Peyer's patch (tissue), 4 donors: ENCODE results near the gene CS. TPM values are rescaled to one million over a fixed set of nuclear protein-coding genes. Genes with fewer than 3 reads are reported as not detected.

Experiments
- DNase-seq, 3 donors: peaks; one replicate each; pipeline ENCODE4 v3.0.0-alpha.2; 2017 to 2019
- H3K27ac ChIP-seq, 4 donors: fragments of 200-600 bp; sonication (generic); one replicate each; pipeline ENCODE4 v1.5.1; 2016 to 2019
- H3K27me3 ChIP-seq, 2 donors: fragments of 200-600 bp; sonication (generic); one replicate each; pipeline ENCODE4 v1.5.1; 2019
- H3K36me3 ChIP-seq, 3 donors: fragments of 200-600 bp; sonication (generic); one replicate each; pipeline ENCODE4 v1.5.1; 2016 to 2019
- H3K4me1 ChIP-seq, 4 donors: fragments of 200-600 bp; sonication (generic); one replicate each; pipeline ENCODE4 v1.5.1; 2016 to 2019
- H3K4me3 ChIP-seq, 4 donors: fragments of 200-600 bp; sonication (generic); 1 replicate in 3 of 4; 2 replicates in 1 of 4; pipeline ENCODE4 v1.5.1; 2016 to 2019; ENCODE audit warnings: mild to moderate bottlenecking in 1 of 4
- H3K9me3 ChIP-seq, 4 donors: fragments of 200-600 bp; sonication (generic); one replicate each; pipeline ENCODE4 v1.5.1; 2016 to 2019; ENCODE audit warnings: mild to moderate bottlenecking in 1 of 4
- POLR2A ChIP-seq, 2 donors: fragments of 450-650 bp; IDR thresholded peaks; one replicate each; pipeline ENCODE4 v1.5.1; 2017; ENCODE audit warnings: antibody characterized with exemption in 2 of 2, mild to moderate bottlenecking in 2 of 2, moderate library complexity in 2 of 2
- total RNA-seq, 4 donors: library from RNA; depleted of rRNA; stranded (reverse); fragments of >200 nt; gene quantifications; one replicate each; pipeline ENCODE4 v1.1.0, GENCODE V29; 2016
- TF ChIP-seq, protein P1 (sequence below), 6 experiments: fragments of 450-650 bp in 4 of 6; fragments of 200-600 bp in 2 of 6; sonication (generic) in 1 of 6; IDR thresholded peaks; one replicate each; pipeline ENCODE4 v1.5.1; 2017 to 2019; ENCODE audit warnings: antibody characterized with exemption in 6 of 6, mild to moderate bottlenecking in 3 of 6, moderate library complexity in 1 of 6

CS gene
- total RNA-seq, 4 donors from 2014 or later, result 184 to 228 (median 203) TPM

DNA sequence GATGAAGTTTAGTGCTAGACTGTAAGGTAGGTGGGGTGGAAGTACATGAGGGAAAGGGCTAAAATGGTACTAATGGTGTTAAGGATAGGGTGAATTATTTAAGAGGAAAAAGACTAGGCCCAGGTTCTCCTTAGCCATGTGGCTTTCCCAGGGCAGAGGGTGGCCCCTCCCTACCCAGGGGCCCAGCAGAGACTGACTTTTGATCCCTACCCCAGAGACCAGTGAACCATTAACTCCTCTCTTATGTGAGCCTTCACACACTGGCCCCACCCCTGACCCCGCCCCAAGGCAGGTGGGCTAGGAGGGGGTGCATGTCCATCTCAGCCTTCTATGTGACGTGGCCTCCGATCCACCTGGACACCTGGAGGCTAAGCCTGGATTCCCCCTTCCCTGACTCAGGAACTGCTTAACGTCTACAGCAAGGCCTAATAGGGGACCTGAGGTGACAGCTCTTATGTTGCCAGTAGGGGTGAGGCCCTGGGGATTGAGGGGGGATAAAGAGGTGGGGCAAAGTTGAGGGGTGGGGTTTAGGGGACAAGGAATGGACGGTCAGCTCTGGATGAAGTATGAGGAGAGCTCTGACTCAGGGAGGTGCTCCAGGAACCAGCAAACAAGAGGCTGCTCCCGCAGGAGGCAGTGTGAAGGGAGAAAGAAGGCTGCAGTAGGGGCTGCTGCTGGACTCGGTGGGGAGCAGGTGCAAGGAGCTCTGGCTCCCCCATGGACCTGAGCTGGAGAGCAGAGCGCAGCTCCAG, 69.5 kb downstream of the CS start:
- Histone ChIP-seq H3K36me3 (peaks cover 0 to 2% (median 0%) of the 10 kb centered on the region in 3 donors), H3K27me3 (no peaks in the 10 kb centered on the region), H3K9me3 (no peaks in the 10 kb centered on the region), H3K4me3 (peak overlapping the region in 3 of 4 donors; percentile 30 to 54 (median 51)), H3K27ac (peak overlapping the region in 3 of 4 donors; percentile 72 to 88 (median 85)), H3K4me1 (peaks cover 0 to 8% (median 0%) of the 10 kb centered on the region in 4 donors)
- DNase-seq, result peak in 2 of 3 donors; percentile 89 to 92
- peak; percentile 37 to 72 for TF ChIP-seq POLR2A (IDR thresholded peaks at IDR 0.05)
- TF ChIP-seq, protein P1, sequence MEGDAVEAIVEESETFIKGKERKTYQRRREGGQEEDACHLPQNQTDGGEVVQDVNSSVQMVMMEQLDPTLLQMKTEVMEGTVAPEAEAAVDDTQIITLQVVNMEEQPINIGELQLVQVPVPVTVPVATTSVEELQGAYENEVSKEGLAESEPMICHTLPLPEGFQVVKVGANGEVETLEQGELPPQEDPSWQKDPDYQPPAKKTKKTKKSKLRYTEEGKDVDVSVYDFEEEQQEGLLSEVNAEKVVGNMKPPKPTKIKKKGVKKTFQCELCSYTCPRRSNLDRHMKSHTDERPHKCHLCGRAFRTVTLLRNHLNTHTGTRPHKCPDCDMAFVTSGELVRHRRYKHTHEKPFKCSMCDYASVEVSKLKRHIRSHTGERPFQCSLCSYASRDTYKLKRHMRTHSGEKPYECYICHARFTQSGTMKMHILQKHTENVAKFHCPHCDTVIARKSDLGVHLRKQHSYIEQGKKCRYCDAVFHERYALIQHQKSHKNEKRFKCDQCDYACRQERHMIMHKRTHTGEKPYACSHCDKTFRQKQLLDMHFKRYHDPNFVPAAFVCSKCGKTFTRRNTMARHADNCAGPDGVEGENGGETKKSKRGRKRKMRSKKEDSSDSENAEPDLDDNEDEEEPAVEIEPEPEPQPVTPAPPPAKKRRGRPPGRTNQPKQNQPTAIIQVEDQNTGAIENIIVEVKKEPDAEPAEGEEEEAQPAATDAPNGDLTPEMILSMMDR (IDR thresholded peaks at IDR 0.05), result peak in 1 of 6 experiments; percentile 10

DNA sequence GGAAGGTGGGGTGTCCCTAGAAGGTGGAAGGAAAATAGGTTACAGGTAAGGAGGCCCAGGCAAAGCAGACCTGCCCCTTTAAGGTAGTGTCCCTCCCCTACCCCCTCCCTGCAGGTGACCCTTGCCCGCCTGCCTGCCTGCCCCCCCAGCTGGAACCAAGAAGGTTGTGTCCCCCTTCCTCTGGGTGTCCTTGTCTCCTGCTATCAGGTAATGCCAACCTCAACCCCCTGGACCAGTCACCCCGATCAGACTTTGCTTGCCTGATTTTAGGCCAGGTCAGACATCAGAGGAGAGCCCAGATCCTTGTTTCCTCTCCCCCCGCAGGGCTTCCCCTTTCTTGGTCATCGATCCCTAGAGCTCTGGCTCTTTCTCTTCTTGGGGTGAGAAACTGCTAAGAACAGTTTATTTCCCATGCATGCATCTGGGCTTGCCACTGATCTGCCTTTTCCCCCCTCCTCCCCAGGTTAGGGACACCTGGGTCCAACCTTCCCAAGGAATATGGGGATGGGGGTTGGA, 70.2 kb downstream of the CS start, which contains the start of gene SLC39A5:
TSS of gene SLC39A5 (plus strand) at position 136 of the 516 bp plus-strand sequence. CDS start 1,224 bp downstream, outside the sequence.
- TF ChIP-seq POLR2A (IDR thresholded peaks at IDR 0.05), result no peak
- TF ChIP-seq, protein P1 (IDR thresholded peaks at IDR 0.05), result no peak
- DNase-seq, result peak in 1 of 3 donors; percentile 78

DNA sequence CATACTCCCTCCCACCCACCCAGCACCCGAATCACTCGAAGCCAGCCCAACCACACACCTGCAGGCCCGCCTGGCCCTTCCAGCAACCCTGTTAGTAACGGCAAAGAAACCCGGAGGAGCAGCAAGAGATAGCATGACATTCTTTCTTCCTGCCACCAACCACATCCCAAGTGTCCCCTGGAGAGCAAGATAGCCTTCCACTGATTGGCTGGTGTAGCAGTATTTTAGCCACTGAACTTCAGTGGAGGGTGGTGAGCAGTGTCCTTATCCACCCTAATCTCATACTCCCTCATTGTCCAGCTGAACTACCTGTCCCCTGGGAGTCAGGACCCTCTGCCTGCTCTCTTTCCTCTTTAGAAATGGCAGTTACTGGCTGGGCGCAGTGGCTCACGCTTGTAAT, 71.0 kb downstream of the CS start:
- TF ChIP-seq, protein P1 (IDR thresholded peaks at IDR 0.05), result no peak
- no peak for TF ChIP-seq POLR2A (IDR thresholded peaks at IDR 0.05)
- Histone ChIP-seq H3K36me3 (no peaks in the 10 kb centered on the region), H3K27me3 (no peaks in the 10 kb centered on the region), H3K4me1 (peaks cover 0 to 20% (median 4%) of the 10 kb centered on the region in 4 donors), H3K4me3 (no peak overlapping the region), H3K9me3 (no peaks in the 10 kb centered on the region), H3K27ac (peak overlapping the region in 2 of 4 donors; percentile 85 to 88)
- no peak for DNase-seq

More for the DNA sequence above, 70.2 kb downstream of the CS start, which contains the start of gene SLC39A5:
- Histone ChIP-seq H3K4me3 (peak within 1 kb of the TSS in 3 of 4 donors; percentile 30 to 54 (median 51)), H3K36me3 (no peaks in the 10 kb centered on the region), H3K27me3 (no peaks in the 10 kb centered on the region), H3K4me1 (peaks cover 0 to 14% (median under 1%) of the 10 kb centered on the region in 4 donors), H3K9me3 (no peaks in the 10 kb centered on the region), H3K27ac (peak within 1 kb of the TSS in 3 of 4 donors; percentile 72 to 88 (median 85))

DNA sequence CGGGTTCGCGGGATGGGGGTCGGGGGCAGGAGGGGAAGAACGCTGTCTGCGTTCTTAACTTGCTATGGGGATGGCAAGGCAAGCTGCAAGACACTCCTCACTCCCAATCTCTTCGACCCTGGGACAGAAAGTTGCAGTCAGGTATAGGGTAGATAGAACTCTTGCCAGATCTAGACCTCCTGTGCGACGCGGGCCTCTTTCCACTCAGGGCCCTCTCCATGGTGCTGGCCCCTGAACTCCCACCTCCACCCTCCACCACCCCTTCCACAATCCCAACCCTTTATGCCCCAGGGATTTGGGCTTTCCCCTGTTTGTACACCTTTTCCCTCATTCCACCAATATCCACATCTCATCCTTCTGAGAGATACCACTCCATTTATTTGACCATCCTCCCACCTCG, 75.2 kb downstream of the CS start:
- no peaks in the 10 kb centered on the region for H3K9me3 ChIP-seq
- H3K36me3 ChIP-seq, result no peaks in the 10 kb centered on the region
- H3K27ac ChIP-seq, result peak overlapping the region; percentile 57 to 94 (median 72)
- DNase-seq, result no peak
- peak overlapping the region; percentile 47 to 67 (median 58) for H3K4me3 ChIP-seq
- H3K27me3 ChIP-seq, result no peaks in the 10 kb centered on the region
- TF ChIP-seq POLR2A (IDR thresholded peaks at IDR 0.05), result no peak
- TF ChIP-seq, protein P1 (IDR thresholded peaks at IDR 0.05), result no peak
- H3K4me1 ChIP-seq, result peaks cover 5 to 49% (median 7%) of the 10 kb centered on the region in 4 donors

DNA sequence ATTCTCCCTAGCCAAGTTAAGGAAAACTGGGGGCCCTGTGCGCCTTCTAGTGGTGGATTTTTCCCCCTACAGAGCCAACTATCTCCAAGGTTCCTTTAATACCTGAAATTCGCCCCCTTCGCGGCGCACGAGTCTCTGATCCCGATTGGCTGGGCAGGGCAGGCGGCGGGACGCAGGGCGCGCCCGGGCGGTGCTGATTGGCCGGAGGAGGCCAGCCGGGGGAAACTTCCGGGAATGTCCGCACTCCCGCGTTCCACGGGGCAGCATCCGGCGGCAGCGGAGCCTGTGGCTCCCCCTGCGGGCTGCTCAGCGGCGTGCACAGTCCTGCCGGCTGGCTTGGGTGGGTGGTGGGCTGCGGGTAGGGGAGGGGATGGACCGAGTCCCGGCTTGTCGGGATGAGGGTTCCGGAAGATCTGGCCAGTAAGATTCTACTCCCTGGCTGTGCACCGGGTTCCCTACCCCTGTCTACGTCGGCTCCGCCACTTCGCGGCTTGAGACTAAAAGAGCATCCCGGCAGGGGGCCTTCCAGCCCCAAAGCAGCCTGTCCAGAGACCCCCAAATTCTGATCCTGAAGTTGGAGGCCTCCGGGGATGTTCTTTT, 75.9 kb downstream of the CS start, which contains the start of gene NABP2:
TSS of gene NABP2 (plus strand) at position 241 of the 600 bp plus-strand sequence. CDS start 515 bp downstream, outside the sequence.
- Histone ChIP-seq H3K4me3 (peak within 1 kb of the TSS; percentile 47 to 67 (median 58)), H3K27ac (peak within 1 kb of the TSS; percentile 68 to 96 (median 86)), H3K36me3 (no peaks in the 10 kb centered on the region), H3K9me3 (no peaks in the 10 kb centered on the region), H3K4me1 (peaks cover 5 to 49% (median 7%) of the 10 kb centered on the region in 4 donors), H3K27me3 (no peaks in the 10 kb centered on the region)
- TF ChIP-seq, protein P1 (IDR thresholded peaks at IDR 0.05), result peak; percentile 85 to 94 (median 89)
- peak in 1 of 2 donors; percentile 61 for TF ChIP-seq POLR2A (IDR thresholded peaks at IDR 0.05)
- peak; percentile 96 to 99 (median 98) for DNase-seq
